Measurements from ENCODE around the gene M1AP. TPM values are rescaled to one million over a fixed set of nuclear protein-coding genes. Genes with fewer than 3 reads are reported as not detected.
A peak's percentile ranks its signal among the peaks of the same experiment; 100 is the strongest.

Gene M1AP
- total RNA-seq, 1 experiment from 2014 or later: not detected

GRCh38 chr2:74551530-74551929, 96.6 kb downstream of the M1AP start:
- no peak for DNase-seq (ENCODE audit: extremely low read depth, low read depth)

GRCh38 chr2:74550231-74550630, 97.9 kb downstream of the M1AP start:
- DNase-seq (ENCODE audit: extremely low read depth, low read depth): no peak

GRCh38 chr2:74548900-74549826, 99.0 kb downstream of the M1AP start:
- DNase-seq (ENCODE audit: extremely low read depth, low read depth): peak; percentile 69

GRCh38 chr2:74548285-74548899, 99.7 kb downstream of the M1AP start:
- DNase-seq (ENCODE audit: extremely low read depth, low read depth): no peak

- no peak for DNase-seq (ENCODE audit: extremely low read depth, low read depth)
Measured at GRCh38 chr2:74546004-74546403, 102.1 kb downstream of the M1AP start.

- DNase-seq (ENCODE audit: extremely low read depth, low read depth): no peak
Measured at GRCh38 chr2:74544634-74545033, 103.5 kb downstream of the M1AP start.

GRCh38 chr2:74542978-74543377, 105.2 kb downstream of the M1AP start:
- no peak for DNase-seq (ENCODE audit: extremely low read depth, low read depth)

GRCh38 chr2:74540291-74540690, 107.8 kb downstream of the M1AP start:
- DNase-seq (ENCODE audit: extremely low read depth, low read depth): no peak

GRCh38 chr2:74538881-74539339, 109.2 kb downstream of the M1AP start:
- DNase-seq (ENCODE audit: extremely low read depth, low read depth): no peak

GRCh38 chr2:74537140-74537539, 111.0 kb downstream of the M1AP start:
- DNase-seq (ENCODE audit: extremely low read depth, low read depth): no peak

- no peak for DNase-seq (ENCODE audit: extremely low read depth, low read depth)
Measured at GRCh38 chr2:74536166-74536950, 111.8 kb downstream of the M1AP start.

GRCh38 chr2:74535440-74535965, 112.6 kb downstream of the M1AP start:
- no peak for DNase-seq (ENCODE audit: extremely low read depth, low read depth)

GRCh38 chr2:74534411-74534810, 113.7 kb downstream of the M1AP start:
- no peak for DNase-seq (ENCODE audit: extremely low read depth, low read depth)

GRCh38 chr2:74533464-74533863, 114.7 kb downstream of the M1AP start:
- DNase-seq (ENCODE audit: extremely low read depth, low read depth): no peak

GRCh38 chr2:74532222-74532621, 115.9 kb downstream of the M1AP start:
- peak; percentile 54 for DNase-seq (ENCODE audit: extremely low read depth, low read depth)

- no peak for DNase-seq (ENCODE audit: extremely low read depth, low read depth)
Measured at GRCh38 chr2:74531666-74532065, 116.5 kb downstream of the M1AP start.

- no peak for DNase-seq (ENCODE audit: extremely low read depth, low read depth)
Measured at GRCh38 chr2:74530239-74531187, 117.6 kb downstream of the M1AP start.

- peak; percentile 99 for DNase-seq (ENCODE audit: extremely low read depth, low read depth)
Measured at GRCh38 chr2:74529357-74530238, 118.5 kb downstream of the M1AP start, which contains the start of the genes AUP1 and HTRA2. Gene AUP1 (minus strand): TSS chr2:74529706. CDS start chr2:74529629, 77 bp downstream. Gene HTRA2 (plus strand): TSS chr2:74529933. CDS start chr2:74530007, 74 bp downstream.

All from NCI-H460 (cell line).